Chondrocyte (in vitro differentiated cells): ENCODE data around the gene MTUS2. TPM values are rescaled to one million over a fixed set of nuclear protein-coding genes. Genes with fewer than 3 reads are reported as not detected.

Source experiments
- DNase-seq: peaks from one replicate; pipeline ENCODE4 v3.0.0; 2021; ENCODE audit warnings: mixed read lengths, low spot score
- H3K27ac Mint-ChIP-seq: one replicate; pipeline ENCODE4 v1.8.0; 2021; ENCODE audit warnings: mild to moderate bottlenecking, moderate library complexity, mixed read lengths; ENCODE audit not compliant: unreplicated experiment
- H3K27me3 Mint-ChIP-seq: 2 replicates; pipeline ENCODE4 v1.8.0; 2021; ENCODE audit warnings: low read depth, mixed read lengths
- H3K36me3 Mint-ChIP-seq: 2 replicates; pipeline ENCODE4 v1.8.0; 2021; ENCODE audit warnings: low read depth, mixed read lengths
- H3K4me1 Mint-ChIP-seq: 2 replicates; pipeline ENCODE4 v1.8.0; 2021; ENCODE audit warnings: low read depth, mild to moderate bottlenecking, mixed read lengths
- H3K4me3 Mint-ChIP-seq: one replicate; pipeline ENCODE4 v1.8.0; 2021; ENCODE audit warnings: mild to moderate bottlenecking, moderate library complexity, mixed read lengths; ENCODE audit not compliant: unreplicated experiment
- H3K9me3 Mint-ChIP-seq: 2 replicates; pipeline ENCODE4 v1.8.0; 2021; ENCODE audit warnings: low read depth, mixed read lengths
- total RNA-seq: library from RNA; stranded (reverse); gene quantifications from 3 replicates; pipeline ENCODE4 v1.2.1, GENCODE V29; 2021
- TF ChIP-seq, protein P1 (sequence below): fragments of 200-600 bp; sonication (generic); IDR thresholded peaks from 2 replicates; pipeline ENCODE4 v1.5.0; 2021; ENCODE audit warnings: antibody characterized with exemption, mild to moderate bottlenecking, moderate library complexity

Gene MTUS2
- total RNA-seq, 1 donor from 2014 or later = 1.2 TPM

DNA sequence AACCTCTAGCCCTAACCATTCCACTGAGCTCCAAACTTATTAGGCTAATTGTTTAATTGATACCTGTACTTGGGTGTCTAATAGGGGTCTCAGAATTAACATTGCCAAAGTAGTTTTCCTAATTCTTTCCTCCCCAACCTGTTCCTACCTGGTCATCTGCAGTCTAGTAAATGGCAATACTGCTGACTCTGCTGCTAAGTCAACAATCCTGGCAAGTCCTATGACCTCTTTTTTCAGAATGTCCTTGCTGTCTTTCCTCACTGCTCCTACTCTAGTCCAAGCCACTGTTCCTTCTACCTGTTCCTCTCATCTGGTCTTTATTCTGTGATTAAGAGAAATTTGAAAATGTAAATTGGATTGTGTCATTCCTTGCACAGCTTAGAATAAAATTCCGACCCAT lies 143.9 kb downstream of the MTUS2 start:
- no peak for DNase-seq
- Mint-ChIP-seq H3K27me3 (peaks cover 14% of the 10 kb centered on the region), H3K4me3 (no peak overlapping the region), H3K4me1 (no peaks in the 10 kb centered on the region), H3K36me3 (no peaks in the 10 kb centered on the region), H3K9me3 (no peaks in the 10 kb centered on the region), H3K27ac (no peak overlapping the region)
- TF ChIP-seq, protein P1, sequence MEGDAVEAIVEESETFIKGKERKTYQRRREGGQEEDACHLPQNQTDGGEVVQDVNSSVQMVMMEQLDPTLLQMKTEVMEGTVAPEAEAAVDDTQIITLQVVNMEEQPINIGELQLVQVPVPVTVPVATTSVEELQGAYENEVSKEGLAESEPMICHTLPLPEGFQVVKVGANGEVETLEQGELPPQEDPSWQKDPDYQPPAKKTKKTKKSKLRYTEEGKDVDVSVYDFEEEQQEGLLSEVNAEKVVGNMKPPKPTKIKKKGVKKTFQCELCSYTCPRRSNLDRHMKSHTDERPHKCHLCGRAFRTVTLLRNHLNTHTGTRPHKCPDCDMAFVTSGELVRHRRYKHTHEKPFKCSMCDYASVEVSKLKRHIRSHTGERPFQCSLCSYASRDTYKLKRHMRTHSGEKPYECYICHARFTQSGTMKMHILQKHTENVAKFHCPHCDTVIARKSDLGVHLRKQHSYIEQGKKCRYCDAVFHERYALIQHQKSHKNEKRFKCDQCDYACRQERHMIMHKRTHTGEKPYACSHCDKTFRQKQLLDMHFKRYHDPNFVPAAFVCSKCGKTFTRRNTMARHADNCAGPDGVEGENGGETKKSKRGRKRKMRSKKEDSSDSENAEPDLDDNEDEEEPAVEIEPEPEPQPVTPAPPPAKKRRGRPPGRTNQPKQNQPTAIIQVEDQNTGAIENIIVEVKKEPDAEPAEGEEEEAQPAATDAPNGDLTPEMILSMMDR = no peak

DNA sequence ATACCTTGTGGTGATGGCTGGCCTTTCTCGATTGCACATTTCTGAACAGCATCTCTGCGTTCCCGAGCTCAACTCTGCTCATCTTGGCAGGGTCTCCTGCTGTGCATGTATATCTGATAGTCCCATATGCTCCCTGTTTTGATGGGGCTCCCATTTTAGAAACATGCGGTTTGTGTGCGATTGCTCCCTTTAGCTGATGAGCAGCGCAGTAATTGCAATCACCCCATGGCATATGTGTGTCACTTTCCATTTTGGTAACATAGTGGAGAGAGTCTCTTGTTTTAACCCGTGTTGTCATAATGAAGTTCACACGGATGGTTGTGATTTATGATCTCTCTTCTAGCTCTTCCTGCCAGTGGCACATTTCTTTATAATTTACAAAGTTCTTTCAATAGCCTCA lies 144.7 kb downstream of the MTUS2 start:
- DNase-seq = no peak

DNA sequence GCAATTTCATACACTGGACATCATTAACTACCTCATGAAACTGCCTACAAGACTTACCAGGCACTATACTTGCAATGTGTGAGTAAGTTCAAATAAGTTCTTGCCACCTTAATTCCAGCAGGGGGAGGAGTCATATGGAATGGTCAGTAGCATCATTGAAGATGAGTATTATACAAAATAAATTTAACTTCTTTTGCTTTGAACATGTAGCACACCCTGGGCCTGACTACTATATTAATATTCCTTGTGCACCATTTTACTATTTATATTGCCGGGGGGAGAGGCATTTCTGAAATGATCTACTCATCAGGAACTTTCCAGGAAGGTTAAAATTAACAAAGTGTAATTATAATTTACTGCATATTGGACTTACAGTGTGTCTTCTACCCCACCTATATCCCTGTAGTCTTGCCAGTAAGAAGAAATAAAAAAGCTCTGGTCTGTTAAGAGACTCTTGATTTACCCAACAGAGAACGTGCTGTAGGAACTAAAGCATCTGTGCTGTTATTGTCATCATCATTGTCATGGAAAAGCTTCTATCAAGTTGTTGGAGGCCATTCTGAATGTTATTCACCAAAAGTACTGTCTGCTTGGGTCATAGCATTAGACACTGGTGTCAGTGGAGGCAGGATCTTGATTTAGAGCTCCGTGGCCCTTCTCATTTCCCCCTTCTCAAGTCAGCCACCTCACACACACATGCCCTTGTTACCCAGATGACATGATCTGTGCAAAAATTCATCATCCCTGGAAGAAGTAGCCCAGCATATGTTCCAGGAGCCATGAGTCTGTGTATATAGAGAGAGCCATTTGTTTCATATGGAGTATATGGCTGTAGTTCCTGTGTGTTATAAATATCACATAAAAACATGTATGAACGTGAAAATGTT lies 147.1 kb downstream of the MTUS2 start:
- Mint-ChIP-seq H3K36me3 (no peaks in the 10 kb centered on the region), H3K9me3 (no peaks in the 10 kb centered on the region), H3K4me3 (no peak overlapping the region), H3K4me1 (no peaks in the 10 kb centered on the region), H3K27me3 (peaks cover 11% of the 10 kb centered on the region), H3K27ac (no peak overlapping the region)
- DNase-seq = no peak
- TF ChIP-seq, protein P1 = no peak

More for the DNA sequence above, 144.7 kb downstream of the MTUS2 start:
- TF ChIP-seq, protein P1 = no peak
- Mint-ChIP-seq H3K27ac (no peak overlapping the region), H3K4me1 (no peaks in the 10 kb centered on the region), H3K4me3 (no peak overlapping the region), H3K9me3 (no peaks in the 10 kb centered on the region), H3K36me3 (no peaks in the 10 kb centered on the region), H3K27me3 (peaks cover 14% of the 10 kb centered on the region)

DNA sequence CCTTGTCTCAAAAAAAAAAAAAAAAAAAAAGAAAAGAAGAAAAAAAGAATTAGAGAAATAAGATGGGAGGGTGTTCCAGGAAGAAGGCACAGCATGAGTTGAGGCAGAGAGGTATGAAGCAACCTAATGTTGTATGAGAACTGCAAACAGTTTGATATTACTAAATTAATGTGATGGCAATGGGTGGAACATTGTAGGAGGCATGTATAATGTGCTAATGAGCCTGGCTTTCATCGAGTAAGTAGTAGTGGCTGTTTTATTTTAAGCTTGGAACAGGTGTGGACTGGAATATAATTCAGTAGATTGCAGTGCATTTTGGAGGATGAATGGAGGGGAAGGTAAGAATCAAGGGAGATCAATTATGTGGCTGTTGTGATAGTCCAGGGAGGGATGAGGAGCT lies 156.1 kb downstream of the MTUS2 start:
- Mint-ChIP-seq H3K27ac (no peak overlapping the region), H3K27me3 (peaks cover 22% of the 10 kb centered on the region), H3K9me3 (no peaks in the 10 kb centered on the region), H3K4me3 (no peak overlapping the region), H3K36me3 (no peaks in the 10 kb centered on the region), H3K4me1 (no peaks in the 10 kb centered on the region)
- TF ChIP-seq, protein P1 = no peak
- DNase-seq = no peak

DNA sequence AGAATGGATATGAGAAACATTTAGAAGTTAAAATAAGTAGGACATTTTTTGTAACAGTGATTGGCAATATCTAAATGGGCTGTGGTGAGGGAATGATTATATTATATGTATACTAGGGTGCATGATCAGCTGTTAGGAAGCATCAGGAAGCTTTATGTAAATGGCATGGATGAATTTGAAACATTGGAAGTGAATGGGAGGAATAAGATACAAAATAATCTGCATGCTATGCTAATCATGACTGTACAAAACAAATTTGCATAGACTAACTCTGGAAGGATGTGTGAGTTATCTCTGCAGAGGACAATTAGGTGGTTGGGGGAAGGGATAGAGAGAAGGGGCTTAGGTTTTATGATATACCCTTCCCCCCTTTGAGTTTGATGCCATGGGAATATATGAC lies 156.5 kb downstream of the MTUS2 start:
- Mint-ChIP-seq H3K4me3 (no peak overlapping the region), H3K9me3 (no peaks in the 10 kb centered on the region), H3K27me3 (peaks cover 22% of the 10 kb centered on the region), H3K27ac (no peak overlapping the region), H3K36me3 (no peaks in the 10 kb centered on the region), H3K4me1 (no peaks in the 10 kb centered on the region)
- no peak for DNase-seq
- TF ChIP-seq, protein P1 = no peak
